ENCODE measurements around the gene ANKFN1.

DNA sequence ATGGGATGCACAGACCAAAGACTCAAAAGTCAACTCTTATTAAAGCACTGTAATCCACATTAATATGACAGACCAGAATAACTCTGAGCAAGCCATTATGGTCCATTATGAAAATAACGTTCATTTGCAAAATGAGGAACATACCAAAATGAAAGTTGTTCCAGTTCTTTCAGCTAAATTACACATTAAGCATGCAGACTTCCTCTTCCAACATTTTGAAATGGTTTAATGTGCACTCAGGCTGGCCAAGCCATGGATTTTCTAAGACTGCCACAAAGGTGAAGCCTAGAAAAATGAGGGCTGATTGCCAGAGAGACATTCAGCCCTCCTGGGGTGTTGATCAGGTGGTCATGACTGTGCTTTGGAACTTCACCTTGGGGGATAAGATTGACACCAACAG, 383.5 kb downstream of the ANKFN1 start:
- no peak for TF ChIP-seq POLR2A (IDR thresholded peaks at IDR 0.05; ENCODE audit: low read depth)
- TF ChIP-seq, protein P1, sequence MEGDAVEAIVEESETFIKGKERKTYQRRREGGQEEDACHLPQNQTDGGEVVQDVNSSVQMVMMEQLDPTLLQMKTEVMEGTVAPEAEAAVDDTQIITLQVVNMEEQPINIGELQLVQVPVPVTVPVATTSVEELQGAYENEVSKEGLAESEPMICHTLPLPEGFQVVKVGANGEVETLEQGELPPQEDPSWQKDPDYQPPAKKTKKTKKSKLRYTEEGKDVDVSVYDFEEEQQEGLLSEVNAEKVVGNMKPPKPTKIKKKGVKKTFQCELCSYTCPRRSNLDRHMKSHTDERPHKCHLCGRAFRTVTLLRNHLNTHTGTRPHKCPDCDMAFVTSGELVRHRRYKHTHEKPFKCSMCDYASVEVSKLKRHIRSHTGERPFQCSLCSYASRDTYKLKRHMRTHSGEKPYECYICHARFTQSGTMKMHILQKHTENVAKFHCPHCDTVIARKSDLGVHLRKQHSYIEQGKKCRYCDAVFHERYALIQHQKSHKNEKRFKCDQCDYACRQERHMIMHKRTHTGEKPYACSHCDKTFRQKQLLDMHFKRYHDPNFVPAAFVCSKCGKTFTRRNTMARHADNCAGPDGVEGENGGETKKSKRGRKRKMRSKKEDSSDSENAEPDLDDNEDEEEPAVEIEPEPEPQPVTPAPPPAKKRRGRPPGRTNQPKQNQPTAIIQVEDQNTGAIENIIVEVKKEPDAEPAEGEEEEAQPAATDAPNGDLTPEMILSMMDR (IDR thresholded peaks at IDR 0.05): no peak
- TF ChIP-seq POLR2AphosphoS5 (IDR thresholded peaks at IDR 0.05): no peak
- TF ChIP-seq EP300 (IDR thresholded peaks at IDR 0.05): no peak
